ENCODE results near the gene POU2F1. TPM values are rescaled to one million over a fixed set of nuclear protein-coding genes. Genes with fewer than 3 reads are reported as not detected.
"Not testable (repeated sequence)": the region's sequence is repeated elsewhere in the genome, so short reads cannot be mapped to it uniquely, and the experiment has no call there.

Gene POU2F1
- total RNA-seq, 1 experiment from 2014 or later: 3.7 TPM

DNA sequence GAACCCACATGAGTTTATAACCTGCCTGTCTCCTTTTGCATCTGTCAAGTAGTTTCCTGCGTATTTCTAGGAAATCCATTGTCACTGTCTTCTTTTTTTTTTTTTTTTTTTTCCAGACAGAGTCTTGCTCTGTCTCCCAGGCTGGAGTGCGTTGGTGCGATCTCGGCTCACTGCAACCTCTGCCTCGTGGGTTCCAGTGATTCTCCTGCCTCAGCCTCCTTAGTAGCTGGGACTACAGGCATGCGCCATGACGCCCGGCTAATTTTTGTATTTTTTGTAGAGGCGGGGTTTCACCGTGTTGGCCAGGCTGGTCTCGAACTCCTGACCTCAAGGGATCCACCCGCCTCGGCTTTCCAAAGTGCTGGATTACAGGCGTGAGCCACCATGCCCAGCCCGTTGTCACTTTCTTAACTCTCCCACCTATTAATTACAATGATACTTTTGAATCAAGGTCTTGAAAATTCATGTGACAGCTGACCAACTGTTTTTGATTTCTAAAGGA is 4.1 kb downstream of the POU2F1 start:
- DNase-seq (ENCODE audit: low read depth); in situ Hi-C loops (cut with HindIII; ENCODE audit: low pct_unique_long_range_greater_than_20kb, low sequenced_read_pairs): not testable (repeated sequence)

- DNase-seq (ENCODE audit: low read depth): no peak
- in situ Hi-C loops (cut with HindIII; ENCODE audit: low pct_unique_long_range_greater_than_20kb, low sequenced_read_pairs): no loop called here
Measured at GRCh38 chr1:167225920-167226319, 5.2 kb downstream of the POU2F1 start.

DNA sequence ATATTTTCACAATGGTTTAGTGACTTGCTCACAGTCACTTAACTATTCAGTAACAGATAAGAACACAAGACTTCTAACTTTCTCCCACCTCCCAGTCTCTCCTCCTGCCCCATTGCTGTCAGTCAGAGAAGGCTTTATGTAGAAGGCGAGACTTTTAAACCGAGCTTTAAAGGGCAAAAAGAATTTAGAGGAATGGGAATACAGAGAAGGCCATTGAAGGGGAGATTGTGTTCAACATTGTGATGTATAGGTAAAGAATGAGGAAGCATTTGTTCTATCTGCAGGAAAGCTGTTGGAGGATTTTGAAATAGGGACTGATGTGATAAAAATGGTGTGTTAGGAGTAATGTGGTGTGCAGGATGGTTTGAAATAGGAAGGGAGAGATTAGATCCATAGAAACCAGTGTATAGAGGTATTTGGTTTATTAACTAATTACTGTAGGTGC is 7.3 kb downstream of the POU2F1 start:
- in situ Hi-C loops (cut with HindIII; ENCODE audit: low pct_unique_long_range_greater_than_20kb, low sequenced_read_pairs): no loop called here
- peak; percentile 35 for DNase-seq (ENCODE audit: low read depth)

GRCh38 chr1:167229719-167230385 is 9.2 kb downstream of the POU2F1 start:
- in situ Hi-C loops (cut with HindIII; ENCODE audit: low pct_unique_long_range_greater_than_20kb, low sequenced_read_pairs): no loop called here
- DNase-seq (ENCODE audit: low read depth): peak; percentile 23

- no peak for DNase-seq (ENCODE audit: low read depth)
- in situ Hi-C loops (cut with HindIII; ENCODE audit: low pct_unique_long_range_greater_than_20kb, low sequenced_read_pairs): no loop called here
Measured at GRCh38 chr1:167230437-167230836, 9.8 kb downstream of the POU2F1 start.

DNA sequence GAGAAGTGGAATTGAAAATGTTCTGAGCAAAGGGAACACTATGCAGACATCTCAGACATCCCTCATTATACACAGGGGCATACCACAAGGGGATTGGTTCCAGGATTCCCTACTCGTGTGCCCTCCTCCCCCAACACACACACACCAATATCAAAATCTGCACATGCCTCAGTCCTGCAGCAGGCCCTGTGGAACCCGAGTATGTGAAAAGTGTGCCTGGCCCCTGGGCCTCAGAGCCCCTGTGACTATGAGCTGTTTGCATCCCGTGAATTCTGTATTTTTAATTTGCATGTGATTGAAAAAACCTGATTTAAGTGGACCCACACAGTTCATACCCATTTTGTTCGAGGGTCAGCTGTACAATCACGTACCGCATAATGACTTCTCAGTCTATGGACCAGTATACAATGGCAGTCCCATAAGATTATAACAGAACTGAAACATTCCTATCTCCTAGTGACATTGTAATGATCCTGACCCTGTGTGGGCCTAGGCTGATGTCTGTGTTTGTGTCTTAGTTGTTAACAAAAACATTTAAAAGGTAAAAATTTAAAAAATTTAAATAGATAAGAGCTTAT is 11.3 kb downstream of the POU2F1 start:
- in situ Hi-C loops (cut with HindIII; ENCODE audit: low pct_unique_long_range_greater_than_20kb, low sequenced_read_pairs): no loop called here
- no peak for DNase-seq (ENCODE audit: low read depth)

GRCh38 chr1:167232801-167233200 is 12.1 kb downstream of the POU2F1 start:
- no peak for DNase-seq (ENCODE audit: low read depth)
- in situ Hi-C loops (cut with HindIII; ENCODE audit: low pct_unique_long_range_greater_than_20kb, low sequenced_read_pairs): no loop called here

GRCh38 chr1:167233373-167233772 is 12.7 kb downstream of the POU2F1 start:
- DNase-seq (ENCODE audit: low read depth): no peak
- in situ Hi-C loops (cut with HindIII; ENCODE audit: low pct_unique_long_range_greater_than_20kb, low sequenced_read_pairs): no loop called here

GRCh38 chr1:167237000-167237399 is 16.3 kb downstream of the POU2F1 start:
- in situ Hi-C loops (cut with HindIII; ENCODE audit: low pct_unique_long_range_greater_than_20kb, low sequenced_read_pairs): no loop called here
- no peak for DNase-seq (ENCODE audit: low read depth)

- in situ Hi-C loops (cut with HindIII; ENCODE audit: low pct_unique_long_range_greater_than_20kb, low sequenced_read_pairs): no loop called here
Measured at GRCh38 chr1:167238713-167239112, 18.0 kb downstream of the POU2F1 start.

DNA sequence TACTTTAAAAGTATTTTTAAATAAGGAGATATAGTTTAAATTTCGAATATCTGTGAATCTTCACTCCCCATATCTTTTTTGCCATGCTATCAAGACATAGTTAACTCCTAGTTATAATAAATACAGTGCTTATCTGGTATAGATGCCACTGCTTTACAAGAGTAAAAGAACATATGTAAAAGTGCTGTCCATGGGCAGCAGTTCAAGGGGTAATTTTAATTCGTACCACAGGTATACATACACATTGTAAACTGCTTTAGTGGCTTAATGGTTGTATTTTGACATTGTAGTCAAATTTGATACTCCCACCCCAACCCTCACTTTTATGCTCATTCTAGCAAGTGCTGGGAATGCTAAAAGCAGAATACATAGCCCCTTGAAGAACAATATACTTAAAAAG is 18.6 kb downstream of the POU2F1 start:
- no peak for DNase-seq (ENCODE audit: low read depth)

More at GRCh38 chr1:167238713-167239112, 18.0 kb downstream of the POU2F1 start:
- DNase-seq (ENCODE audit: low read depth): no peak

GRCh38 chr1:167244244-167244643 is 23.6 kb downstream of the POU2F1 start:
- in situ Hi-C loops (cut with HindIII; ENCODE audit: low pct_unique_long_range_greater_than_20kb, low sequenced_read_pairs): no loop called here
- DNase-seq (ENCODE audit: low read depth): no peak

More for the DNA sequence above, 18.6 kb downstream of the POU2F1 start:
- in situ Hi-C loops (cut with HindIII; ENCODE audit: low pct_unique_long_range_greater_than_20kb, low sequenced_read_pairs): no loop called here

DNA sequence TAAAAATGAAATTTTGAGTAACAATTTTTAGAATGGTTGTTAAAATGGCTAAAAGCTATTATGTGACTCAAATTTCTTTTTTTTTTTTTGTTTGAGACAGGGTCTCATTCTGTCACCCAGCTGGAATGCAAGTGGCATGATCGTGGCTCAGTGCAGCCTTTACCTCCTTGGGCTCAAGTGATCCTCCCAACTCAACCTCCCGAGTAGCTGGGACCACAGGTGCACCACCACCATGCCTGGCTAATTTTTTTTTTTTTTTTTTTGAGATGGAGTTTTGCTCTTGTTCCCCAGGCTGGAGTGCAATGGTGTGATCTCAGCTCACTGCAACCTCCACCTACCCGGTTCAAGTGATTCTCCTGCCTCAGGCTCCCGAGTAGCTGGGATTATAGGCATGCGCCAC is 24.5 kb downstream of the POU2F1 start:
- in situ Hi-C loops (cut with HindIII; ENCODE audit: low pct_unique_long_range_greater_than_20kb, low sequenced_read_pairs); DNase-seq (ENCODE audit: low read depth): not testable (repeated sequence)

DNA sequence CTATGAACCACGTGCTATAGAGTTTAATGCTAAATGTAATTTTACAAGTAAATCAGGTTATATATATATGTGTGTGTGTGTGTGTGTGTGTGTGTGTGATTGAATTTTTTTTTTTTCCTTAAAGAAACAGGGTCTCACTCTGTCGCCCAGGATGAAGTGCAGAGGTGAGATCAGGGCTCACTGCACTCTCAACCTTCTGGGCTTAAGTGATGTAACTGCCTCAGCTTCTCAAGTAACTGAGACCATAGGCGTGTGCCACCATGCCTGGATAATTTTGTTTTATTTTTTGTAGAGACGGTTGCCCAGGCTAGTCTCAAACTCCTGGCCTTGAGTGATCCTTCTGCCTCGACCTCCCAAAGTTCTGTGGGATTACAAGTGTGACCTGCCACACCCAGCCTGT is 26.3 kb downstream of the POU2F1 start:
- DNase-seq (ENCODE audit: low read depth): no peak
- in situ Hi-C loops (cut with HindIII; ENCODE audit: low pct_unique_long_range_greater_than_20kb, low sequenced_read_pairs): no loop called here

GRCh38 chr1:167247754-167248153 is 27.1 kb downstream of the POU2F1 start:
- in situ Hi-C loops (cut with HindIII; ENCODE audit: low pct_unique_long_range_greater_than_20kb, low sequenced_read_pairs): no loop called here
- DNase-seq (ENCODE audit: low read depth): no peak

DNA sequence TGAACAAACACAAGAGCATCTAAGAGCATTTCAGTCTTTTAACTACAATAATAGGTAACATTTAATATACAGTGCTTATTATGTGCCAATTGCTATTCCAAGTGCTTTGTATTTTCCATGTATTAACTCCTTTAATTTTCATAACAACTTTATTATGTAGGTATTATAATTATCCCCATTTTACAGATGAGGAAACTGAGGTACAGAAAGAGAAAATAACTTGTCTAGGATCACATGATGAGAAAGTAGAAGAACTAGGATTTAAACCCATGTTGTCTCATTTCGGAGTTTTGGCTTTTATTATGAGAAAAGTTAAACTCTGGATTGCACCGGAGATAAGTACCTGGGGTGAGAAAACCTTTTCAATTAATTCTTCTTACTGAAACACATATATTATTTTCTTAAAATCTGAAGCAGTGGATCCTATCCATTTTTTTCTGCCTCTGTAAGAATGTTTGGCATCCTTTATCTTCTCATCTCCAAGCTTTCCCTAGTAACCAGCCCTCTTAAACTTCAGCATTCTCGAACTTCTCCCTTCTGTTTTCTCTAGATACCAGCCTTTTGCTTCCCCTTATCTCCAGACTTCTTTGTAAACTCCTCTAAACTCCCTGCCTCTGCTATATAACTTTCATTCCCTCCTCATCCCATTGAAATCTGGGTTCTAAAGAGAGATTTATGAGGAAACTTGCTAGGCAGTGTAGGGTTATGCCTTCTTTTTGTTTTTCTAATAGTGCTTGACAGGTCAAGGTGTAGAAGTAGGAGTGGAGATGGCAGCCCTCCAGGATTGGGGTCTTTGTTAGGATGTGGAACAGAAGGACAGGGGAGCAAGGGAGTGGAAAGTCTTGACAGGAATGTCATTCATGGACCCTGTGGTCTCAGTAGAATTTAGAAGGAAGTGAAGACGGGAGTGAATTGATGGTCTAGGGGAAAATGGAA is 28.3 kb downstream of the POU2F1 start:
- no peak for DNase-seq (ENCODE audit: low read depth)
- in situ Hi-C loops (cut with HindIII; ENCODE audit: low pct_unique_long_range_greater_than_20kb, low sequenced_read_pairs): no loop called here

DNA sequence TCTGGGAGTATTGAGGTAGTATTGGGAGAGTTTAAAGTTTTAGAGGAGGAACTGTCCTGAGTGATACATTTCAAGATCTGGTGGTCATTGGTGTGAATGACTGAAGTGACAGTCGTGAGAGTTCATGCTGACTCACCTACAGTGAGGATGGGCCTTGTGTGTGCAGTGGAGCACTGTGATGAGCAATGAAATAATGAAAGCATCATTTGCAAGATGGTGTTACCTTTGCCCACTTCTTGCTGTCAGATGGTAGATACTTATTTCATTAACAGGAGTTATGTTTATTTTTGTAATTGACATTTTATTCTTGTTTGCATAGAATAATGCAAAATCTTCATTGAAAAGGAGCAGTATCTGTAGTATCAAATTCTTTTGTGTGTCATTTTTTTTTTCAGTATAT is 29.0 kb downstream of the POU2F1 start:
- no peak for DNase-seq (ENCODE audit: low read depth)
- in situ Hi-C loops (cut with HindIII; ENCODE audit: low pct_unique_long_range_greater_than_20kb, low sequenced_read_pairs): no loop called here

DNA sequence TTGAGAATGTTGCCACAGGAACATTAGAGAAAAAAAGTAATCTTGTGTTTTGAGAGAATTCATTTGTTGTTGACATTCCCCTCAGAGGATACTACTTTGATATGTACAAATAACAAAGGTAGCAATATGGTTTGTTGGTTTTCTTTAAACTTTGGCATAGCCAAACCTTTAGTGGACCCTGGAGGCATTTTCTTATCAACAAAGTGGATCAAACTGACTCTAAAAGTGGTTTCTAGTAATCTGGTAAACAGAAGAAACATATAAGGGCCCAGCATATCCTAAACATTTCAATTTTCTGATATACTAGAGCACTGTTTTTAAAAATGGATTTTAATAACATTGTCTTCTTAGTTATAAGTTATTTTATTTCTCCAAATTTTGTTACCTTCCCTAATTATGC is 29.8 kb downstream of the POU2F1 start:
- no peak for DNase-seq (ENCODE audit: low read depth)
- in situ Hi-C loops (cut with HindIII; ENCODE audit: low pct_unique_long_range_greater_than_20kb, low sequenced_read_pairs): no loop called here

- in situ Hi-C loops (cut with HindIII; ENCODE audit: low pct_unique_long_range_greater_than_20kb, low sequenced_read_pairs): no loop called here
- DNase-seq (ENCODE audit: low read depth): no peak
Measured at GRCh38 chr1:167251472-167251871, 30.8 kb downstream of the POU2F1 start.

Measured in Caki2 (cell line).